ENCODE data around the gene CPNE5.

GRCh38 chr6:36875250-36875633 lies 36.0 kb upstream of the CPNE5 start:
- no peak for TF ChIP-seq CTCF (IDR thresholded peaks at IDR 0.05)
- no peak for TF ChIP-seq POLR2AphosphoS5 (IDR thresholded peaks at IDR 0.05; ENCODE audit: insufficient read depth in 1 of 2, low read depth in 1 of 2)

Measured in vagina (tissue), 2 donors.